Right ventricle myocardium inferior (tissue), 1 donor: ENCODE results near the gene KPNA2. TPM values are rescaled to one million over a fixed set of nuclear protein-coding genes. Genes with fewer than 3 reads are reported as not detected.
A peak's percentile ranks its signal among the peaks of the same experiment; 100 is the strongest.
"Not testable (repeated sequence)": the region's sequence is repeated elsewhere in the genome, so short reads cannot be mapped to it uniquely, and the experiment has no call there.

Experiments
- ATAC-seq: fragments of 200-7000 bp; cut with Tn5 transposase; one replicate; pipeline ENCODE4 v1.9.1; 2020; ENCODE audit warnings: mild to moderate bottlenecking, moderate library complexity
- DNase-seq: peaks from one replicate; pipeline ENCODE4 v3.0.0; 2021; ENCODE audit errors: missing footprints
- intact Hi-C: fragments of 100-400 bp; cut with DNase I; formaldehyde crosslinking; loops from one replicate; pipeline ENCODE4 v1.11.0; 2022
- total RNA-seq: library from RNA; stranded (reverse); fragmentation: NEBNext Ultra II Directional; extraction: Animal tissue kit (Norgen Biotek cat#: 25700); gene quantifications from one replicate; pipeline ENCODE4 v1.2.1, GENCODE V29; 2021
- donor health status: DM: no; HTN: yes; CAD: no; lungs with severe emphysema.

Gene KPNA2
- total RNA-seq, 1 donor from 2014 or later = 20.8 TPM

GRCh38 chr17:68018493-68018892 is 17.0 kb upstream of the KPNA2 start:
- intact Hi-C loops, DNase-seq, ATAC-seq: not testable (repeated sequence)

DNA sequence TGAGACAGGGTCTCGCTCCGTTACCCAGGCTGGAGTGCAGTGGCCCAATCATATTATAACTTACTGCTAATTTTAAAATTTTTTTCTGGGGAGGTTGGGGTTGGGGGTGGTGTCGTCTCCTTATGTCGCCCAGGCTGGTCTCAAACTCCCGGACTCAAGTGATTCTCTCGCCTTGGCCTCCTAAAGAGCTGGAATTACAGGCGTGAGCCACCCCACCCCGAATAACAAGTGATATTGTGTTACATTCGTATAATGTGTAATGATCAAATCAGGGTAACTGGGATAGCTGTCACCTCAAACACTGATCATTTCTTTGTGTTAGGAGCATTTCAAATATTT is 16.2 kb upstream of the KPNA2 start:
- intact Hi-C loops = no loop called here
- no peak for DNase-seq
- no peak for ATAC-seq

- ATAC-seq (peak; percentile 98), DNase-seq (peak; percentile 95)
- intact Hi-C loops = loop anchor here (1.0 kb wide), 1 partner anchor 27 kb away; no protein-coding TSS in a partner anchor
Observed at GRCh38 chr17:68019675-68020408, 15.7 kb upstream of the KPNA2 start.

GRCh38 chr17:68020409-68020756 is 15.2 kb upstream of the KPNA2 start:
- ATAC-seq (no peak), DNase-seq (no peak)
- intact Hi-C loops = loop anchor here (1.0 kb wide), 1 partner anchor 27 kb away; no protein-coding TSS in a partner anchor

DNA sequence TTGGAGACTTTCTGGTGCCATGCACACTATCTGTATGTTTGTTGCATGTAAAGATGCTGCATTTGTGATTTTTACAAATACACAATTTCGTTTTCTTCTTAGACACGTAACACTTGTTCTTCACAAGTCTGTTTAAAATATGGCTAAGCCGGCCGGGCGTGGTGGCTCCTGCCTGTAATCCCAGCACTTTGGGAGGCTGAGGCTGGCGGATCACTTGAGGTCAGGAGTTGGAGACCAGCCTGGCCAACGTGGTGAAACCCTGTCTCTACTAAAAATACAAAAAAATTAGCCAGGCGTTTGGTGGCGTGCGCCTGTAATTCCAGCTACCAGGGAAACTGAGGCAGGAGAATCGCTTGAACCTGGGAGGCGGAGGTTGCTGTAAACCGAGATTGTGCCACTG is 14.7 kb upstream of the KPNA2 start:
- ATAC-seq, DNase-seq: not testable (repeated sequence)
- intact Hi-C loops = loop anchor here (1.0 kb wide), 1 partner anchor 27 kb away; no protein-coding TSS in a partner anchor

- ATAC-seq (no peak), DNase-seq (no peak)
- intact Hi-C loops = no loop called here
Observed at GRCh38 chr17:68021963-68022362, 13.6 kb upstream of the KPNA2 start.

DNA sequence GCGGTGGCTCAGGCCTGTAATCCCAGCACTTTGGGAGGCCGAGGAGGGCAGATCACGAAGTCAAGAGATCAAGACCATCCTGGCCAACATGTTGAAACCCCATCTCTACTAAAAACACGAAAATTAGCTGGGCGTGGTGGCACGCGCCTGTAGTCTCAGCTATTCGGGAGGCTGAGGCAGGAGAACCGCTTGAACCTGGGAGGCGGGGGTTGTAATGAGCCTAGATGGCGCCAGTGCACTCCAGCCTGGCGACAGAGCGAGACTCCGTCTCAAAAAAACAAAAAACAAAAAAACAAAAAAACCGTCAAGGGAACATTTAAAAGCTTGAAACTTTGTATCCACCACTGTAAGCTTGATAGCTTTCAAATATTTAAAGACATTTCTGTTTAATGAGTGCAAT is 13.0 kb upstream of the KPNA2 start:
- intact Hi-C loops, DNase-seq, ATAC-seq: not testable (repeated sequence)

DNA sequence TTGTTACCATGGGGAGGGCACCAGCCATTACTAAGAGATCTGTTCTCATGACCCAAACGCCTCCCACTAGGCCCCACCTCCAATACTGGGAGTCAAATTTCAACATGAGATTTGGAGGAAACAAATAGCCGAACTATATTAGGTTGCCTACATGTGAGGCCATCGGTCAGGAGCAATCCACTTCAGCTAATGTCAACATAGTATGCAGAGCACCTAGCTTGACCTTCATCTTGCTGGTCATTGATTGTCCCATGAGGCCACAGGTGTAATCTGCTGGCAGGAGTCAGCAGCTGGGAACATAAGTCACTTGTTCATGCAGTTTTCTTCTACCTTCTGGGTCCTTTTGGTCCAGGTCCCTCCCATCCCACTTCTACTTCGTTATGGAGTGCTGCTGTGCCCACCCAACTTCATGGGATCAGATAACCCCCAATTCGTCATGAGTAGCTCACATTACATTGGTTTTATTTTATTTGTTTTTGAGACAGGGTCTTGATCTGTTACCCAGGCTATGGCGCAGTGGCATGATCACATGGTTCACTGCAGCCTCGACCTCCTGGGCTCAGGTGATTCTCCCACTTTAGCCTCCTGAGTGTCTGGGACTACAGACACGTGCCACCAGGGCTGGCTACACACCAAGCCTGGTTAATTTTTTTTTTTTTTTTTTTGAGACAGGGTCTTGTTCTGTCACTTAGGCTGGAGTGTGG is 5.9 kb upstream of the KPNA2 start:
- intact Hi-C loops = no loop called here
- ATAC-seq (no peak), DNase-seq (no peak)

DNA sequence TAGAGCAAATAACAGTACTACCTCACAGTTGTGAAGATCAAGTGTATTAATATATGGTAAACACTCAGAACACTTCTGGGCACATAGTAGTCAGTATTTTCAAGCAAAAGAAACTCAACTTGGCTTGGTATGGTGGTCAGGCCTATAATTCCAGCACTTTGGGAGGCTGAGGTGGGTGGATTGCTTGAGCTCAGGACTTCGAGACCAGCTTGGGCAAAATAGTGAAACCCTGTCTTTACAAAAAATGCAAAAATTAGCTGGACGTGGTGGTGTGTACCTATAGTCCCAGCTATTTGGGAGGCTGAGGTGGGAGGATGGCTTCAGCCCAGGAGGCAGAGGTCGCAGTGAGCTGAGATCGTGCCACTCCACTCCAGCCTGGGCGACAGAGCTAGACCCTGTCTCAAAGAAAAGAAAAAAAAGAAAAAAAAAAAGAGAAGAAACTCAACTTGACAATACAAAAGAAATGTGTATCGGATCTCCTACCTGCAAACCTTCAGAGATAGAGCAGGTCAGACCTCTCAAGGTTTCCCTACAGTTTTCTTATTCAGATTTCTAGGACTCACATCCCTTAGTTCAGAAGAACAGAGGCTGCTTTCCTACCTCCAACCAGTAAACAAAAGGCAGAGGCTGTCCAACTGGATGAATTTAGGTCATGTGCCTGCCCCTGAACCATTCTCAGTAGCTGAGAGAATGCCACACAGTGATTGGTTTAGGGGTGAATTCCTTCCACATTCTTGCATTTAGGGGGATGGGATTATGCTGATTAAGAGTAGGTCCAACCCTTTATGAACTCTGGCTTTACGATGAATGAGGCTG is 1.7 kb upstream of the KPNA2 start:
- ATAC-seq = no peak
- no peak for DNase-seq
- intact Hi-C loops = no loop called here

GRCh38 chr17:68034452-68034776 is 1.1 kb upstream of the KPNA2 start:
- DNase-seq = no peak
- no peak for ATAC-seq
- intact Hi-C loops = no loop called here

- ATAC-seq (peak; percentile 96), DNase-seq (peak; percentile 98)
- intact Hi-C loops = loop anchor here (5.0 kb wide), 1 partner anchor 67 kb away; no protein-coding TSS in a partner anchor
Observed at GRCh38 chr17:68035131-68035522, 408 bp upstream of the KPNA2 start.

DNA sequence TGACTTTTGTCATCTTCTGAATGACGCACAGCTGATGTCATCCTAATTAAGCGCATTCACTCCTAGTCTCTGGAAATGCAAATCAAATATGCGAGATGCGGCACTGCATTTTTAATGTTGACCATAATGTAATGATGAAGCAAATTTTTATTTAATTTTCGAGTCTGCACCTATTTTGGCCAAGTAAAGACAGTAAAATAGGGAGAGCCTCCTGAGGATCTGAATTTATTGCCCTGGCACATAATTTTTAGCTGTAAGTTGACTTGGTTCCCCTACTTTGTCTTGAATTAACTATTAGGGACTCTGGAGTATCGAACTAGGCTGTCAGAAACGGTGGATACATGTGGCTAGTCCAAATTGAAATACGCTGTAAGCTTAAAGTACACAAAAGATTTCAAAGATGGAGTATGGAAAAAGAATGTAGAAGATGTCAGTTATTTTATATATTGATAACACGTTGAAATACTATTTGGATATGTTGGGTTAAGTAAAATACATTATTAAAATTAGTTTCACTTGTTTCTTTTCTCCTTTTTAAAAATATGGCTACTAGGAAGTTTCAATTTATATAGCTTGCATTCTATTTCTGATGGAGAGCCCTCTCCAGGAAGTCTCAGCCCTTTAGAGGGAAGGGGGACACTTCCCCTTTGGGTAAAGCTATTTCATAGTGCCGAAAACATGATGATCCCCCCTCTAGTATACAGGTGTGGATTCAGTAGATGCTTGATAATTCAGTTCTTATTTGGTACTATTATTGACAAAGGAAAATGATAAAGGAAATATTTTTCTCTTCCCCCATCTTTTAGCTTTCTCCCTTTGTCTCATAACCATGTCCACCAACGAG is 991 bp downstream of the KPNA2 start:
- DNase-seq (no peak), ATAC-seq (no peak)
- intact Hi-C loops = loop anchor here (5.0 kb wide), 1 partner anchor 66 kb away; no protein-coding TSS in a partner anchor

GRCh38 chr17:68047153-68047846 is 11.8 kb downstream of the KPNA2 start:
- ATAC-seq = no peak
- intact Hi-C loops = no loop called here
- DNase-seq = no peak

GRCh38 chr17:68047890-68048542 is 12.5 kb downstream of the KPNA2 start:
- peak; percentile 93 for ATAC-seq
- DNase-seq, intact Hi-C loops: not testable (repeated sequence)

GRCh38 chr17:68048996-68049395 is 13.5 kb downstream of the KPNA2 start:
- intact Hi-C loops = no loop called here
- ATAC-seq = no peak
- no peak for DNase-seq

- ATAC-seq, DNase-seq, intact Hi-C loops: not testable (repeated sequence)
Observed at GRCh38 chr17:68049812-68050437, 14.4 kb downstream of the KPNA2 start.
